Common myeloid progenitor, CD34-positive (primary cell): ENCODE measurements around the gene ERC2.
"Not testable (repeated sequence)": the region's sequence is repeated elsewhere in the genome, so short reads cannot be mapped to it uniquely, and the experiment has no call there.

Source experiments
- CTCF ChIA-PET: fragments of 350-600 bp; sonication (Branson Sonifier 250); formaldehyde crosslinking; loops from one replicate; lab custom pipeline; 2021; ENCODE audit warnings: antibody characterized with exemption; lab: Charles Lee
- POLR2A ChIA-PET: fragments of 350-600 bp; sonication (Branson Sonifier 250); formaldehyde crosslinking; loops from one replicate; lab custom pipeline; 2021; ENCODE audit warnings: antibody characterized with exemption; lab: Charles Lee
- DNase-seq, 3 donors: peaks; one replicate each; pipeline versions ENCODE4 v3.0.0 to v3.0.0-alpha.2; 2013
- H3K27ac ChIP-seq, 2 experiments: 1 replicate in 1 of 2; 2 replicates in 1 of 2; pipeline ENCODE4 v1.7.0; 2013; ENCODE audit warnings: inconsistent platforms in 2 of 2, low read length in 2 of 2, mild to moderate bottlenecking in 2 of 2, low read depth in 1 of 2, moderate library complexity in 1 of 2; ENCODE audit not compliant: severe bottlenecking in 2 of 2, insufficient read depth in 1 of 2, poor library complexity in 1 of 2
- H3K27me3 ChIP-seq, 5 experiments: replicated peaks in 2 of 5; 1 replicate in 3 of 5; 2 replicates in 2 of 5; pipeline versions ENCODE4 v1.6.1 to v1.7.0; 2013; ENCODE audit warnings: low read length in 4 of 5, mild to moderate bottlenecking in 2 of 5, moderate library complexity in 2 of 5, inconsistent platforms in 1 of 5; ENCODE audit not compliant: insufficient read depth in 5 of 5, control insufficient read depth in 4 of 5
- H3K36me3 ChIP-seq, 4 experiments: 1 replicate in 2 of 4; 2 replicates in 2 of 4; pipeline versions ENCODE4 v1.6.1 to v1.7.0; 2013; ENCODE audit warnings: low read length in 3 of 4, control low read depth in 1 of 4, mild to moderate bottlenecking in 1 of 4; ENCODE audit not compliant: control insufficient read depth in 4 of 4, insufficient read depth in 4 of 4
- H3K4me1 ChIP-seq, 4 experiments: 1 replicate in 3 of 4; 2 replicates in 1 of 4; pipeline versions ENCODE4 v1.6.1 to v1.7.1; 2013; ENCODE audit warnings: low read length in 3 of 4, mild to moderate bottlenecking in 3 of 4, control low read depth in 1 of 4, inconsistent platforms in 1 of 4, moderate library complexity in 1 of 4; ENCODE audit not compliant: control insufficient read depth in 4 of 4, insufficient read depth in 4 of 4; ENCODE audit errors: control extremely low read depth in 1 of 4
- H3K4me3 ChIP-seq, 7 experiments: 1 replicate in 4 of 7; 2 replicates in 3 of 7; pipeline versions ENCODE4 v1.5.1 to v1.7.0; 2013; ENCODE audit warnings: mild to moderate bottlenecking in 7 of 7, low read length in 6 of 7, moderate library complexity in 6 of 7, inconsistent platforms in 2 of 7, low read depth in 2 of 7, control low read depth in 1 of 7; ENCODE audit not compliant: insufficient read depth in 4 of 7, control insufficient read depth in 1 of 7; ENCODE audit errors: extremely low read depth in 1 of 7
- H3K9me3 ChIP-seq, 5 experiments: 1 replicate in 4 of 5; 2 replicates in 1 of 5; pipeline versions ENCODE4 v1.6.1 to v1.7.1; 2013; ENCODE audit warnings: low read length in 4 of 5, mild to moderate bottlenecking in 2 of 5, inconsistent platforms in 1 of 5, low read depth in 1 of 5, moderate library complexity in 1 of 5; ENCODE audit not compliant: control insufficient read depth in 4 of 5, insufficient read depth in 2 of 5; ENCODE audit errors: control extremely low read depth in 1 of 5
- WGBS: methylation state at CpG from one replicate; pipeline ENCODE4 v1.1.5; 2013; ENCODE audit not compliant: insufficient coverage; 5-methylcytosine and 5-hydroxymethylcytosine counted together

ERC2 gene

DNA sequence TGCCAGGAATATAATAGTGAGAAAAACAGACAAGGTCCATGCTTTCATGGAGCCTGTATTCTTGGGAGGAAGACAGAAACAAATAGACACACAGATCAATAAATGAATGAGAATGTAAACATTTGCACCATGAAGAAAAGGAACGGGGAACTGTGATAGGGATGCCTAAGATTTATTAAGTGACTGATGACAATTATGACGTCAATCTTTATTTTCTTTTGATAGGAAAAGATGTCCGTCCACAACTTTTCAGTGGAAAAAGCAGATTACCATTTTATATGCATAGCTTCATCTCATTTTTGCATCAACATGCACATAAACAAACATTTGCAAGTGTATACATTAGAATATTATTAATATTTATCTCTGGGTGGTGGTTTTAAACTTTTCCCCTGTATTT is 953.3 kb downstream of the ERC2 start:
- POLR2A ChIA-PET, result no interaction called here
- Histone ChIP-seq H3K27ac (no peak overlapping the region), H3K27me3 (peaks cover 0 to 38% (median 6%) of the 10 kb centered on the region in 5 experiments), H3K36me3 (no peaks in the 10 kb centered on the region), H3K4me1 (no peaks in the 10 kb centered on the region), H3K4me3 (no peak overlapping the region), H3K9me3 (no peaks in the 10 kb centered on the region)
- DNase-seq, result no peak
- CTCF ChIA-PET, result interaction anchor here (1.2 kb wide), 1 partner anchor 22 kb away, joined by 4 read pairs; no protein-coding TSS in a partner anchor
- no CpG with 5 or more reads among the region's 3 CpGs for WGBS

- WGBS, result 61% methylated on average over 10 of the region's 11 CpGs
- H3K9me3 ChIP-seq, result no peaks in the 10 kb centered on the region
- CTCF ChIA-PET, result no interaction called here
Measured at GRCh38 chr3:55512571-55513343, 955.5 kb downstream of the ERC2 start.

DNA sequence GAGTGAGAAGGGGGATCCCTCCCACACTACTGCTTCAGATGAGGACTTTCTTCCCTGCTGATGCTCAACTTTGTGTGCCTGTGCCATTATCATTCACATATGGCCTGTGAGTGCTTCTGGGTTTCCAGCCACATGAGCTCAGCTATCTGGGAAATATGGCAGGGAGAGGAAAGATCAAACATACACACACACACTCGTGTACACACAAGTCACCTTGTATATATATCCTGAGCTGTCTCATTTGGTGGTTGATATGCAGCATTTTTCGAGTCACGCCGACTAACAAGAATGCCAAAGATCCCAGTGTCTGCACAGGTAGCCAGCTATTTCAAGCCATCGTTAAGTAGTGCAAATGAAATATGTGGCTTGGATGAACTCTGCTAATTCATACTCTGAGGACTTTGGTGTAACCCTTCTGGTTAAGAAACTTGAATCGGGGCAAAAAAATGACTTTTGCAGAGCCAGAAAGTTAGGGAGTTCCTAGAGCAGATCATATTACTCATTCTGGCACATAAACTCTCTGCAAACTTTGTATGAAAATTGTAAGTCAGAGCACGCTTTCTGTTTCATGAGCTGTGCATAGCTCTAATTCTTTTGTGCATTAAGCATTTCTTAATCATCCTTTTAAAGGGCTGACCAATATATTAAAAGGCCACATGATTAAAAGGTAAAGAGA is 956.2 kb downstream of the ERC2 start:
- Histone ChIP-seq H3K9me3 (no peaks in the 10 kb centered on the region), H3K36me3 (no peaks in the 10 kb centered on the region), H3K27ac (no peak overlapping the region), H3K27me3 (peaks cover 0 to 47% (median 9%) of the 10 kb centered on the region in 5 experiments), H3K4me3 (no peak overlapping the region), H3K4me1 (no peaks in the 10 kb centered on the region)
- no peak for DNase-seq
- POLR2A ChIA-PET, result no interaction called here
- WGBS, result 90% methylated on average over 2 of the region's 7 CpGs
- CTCF ChIA-PET, result no interaction called here

More at GRCh38 chr3:55512571-55513343, 955.5 kb downstream of the ERC2 start:
- DNase-seq, result no peak
- Histone ChIP-seq H3K4me3 (no peak overlapping the region), H3K27ac (no peak overlapping the region), H3K4me1 (no peaks in the 10 kb centered on the region), H3K27me3 (peaks cover 0 to 47% (median 9%) of the 10 kb centered on the region in 5 experiments), H3K36me3 (no peaks in the 10 kb centered on the region)
- POLR2A ChIA-PET, result no interaction called here

DNA sequence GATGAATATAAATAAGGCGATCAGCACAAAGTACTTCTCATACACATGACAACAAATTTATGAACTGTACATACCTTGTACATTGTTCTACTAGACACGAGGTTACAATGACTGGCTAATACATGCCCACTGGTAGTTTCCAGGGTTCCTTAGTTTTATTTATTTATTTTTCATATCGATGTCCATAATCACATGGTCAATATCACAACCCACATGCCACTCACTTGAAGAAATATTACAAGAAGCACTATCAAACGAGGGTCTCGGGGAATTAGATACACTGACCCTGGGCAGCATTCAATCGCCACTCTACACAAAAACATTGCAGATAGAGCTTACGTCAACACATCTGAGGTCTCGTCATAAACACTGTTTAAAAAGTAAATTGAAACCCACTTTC is 959.9 kb downstream of the ERC2 start:
- no peak overlapping the region for H3K4me3 ChIP-seq
- DNase-seq, result no peak
- peaks cover 0 to 32% (median 6%) of the 10 kb centered on the region in 5 experiments for H3K27me3 ChIP-seq
- H3K27ac ChIP-seq, result no peak overlapping the region
- H3K9me3 ChIP-seq, result no peaks in the 10 kb centered on the region
- no peaks in the 10 kb centered on the region for H3K36me3 ChIP-seq
- POLR2A ChIA-PET, result no interaction called here
- CTCF ChIA-PET, result no interaction called here
- H3K4me1 ChIP-seq, result no peaks in the 10 kb centered on the region
- 96% methylated on average over 7 of the region's 8 CpGs for WGBS

- Histone ChIP-seq H3K36me3 (no peaks in the 10 kb centered on the region), H3K4me3 (no peak overlapping the region), H3K27me3 (peaks cover 0 to 28% (median 6%) of the 10 kb centered on the region in 5 experiments), H3K9me3 (no peaks in the 10 kb centered on the region), H3K4me1 (no peaks in the 10 kb centered on the region), H3K27ac (no peak overlapping the region)
- 100% methylated on average over 1 of the region's 1 CpG for WGBS
- DNase-seq, result no peak
- ChIA-PET CTCF (no interaction called here), POLR2A (no interaction called here)
Measured at GRCh38 chr3:55507808-55508207, 960.5 kb downstream of the ERC2 start.

- H3K36me3 ChIP-seq, result no peaks in the 10 kb centered on the region
- H3K9me3 ChIP-seq, result no peaks in the 10 kb centered on the region
- peaks cover 0 to 16% (median 5%) of the 10 kb centered on the region in 5 experiments for H3K27me3 ChIP-seq
- no peak for DNase-seq
- 77% methylated on average over 2 of the region's 4 CpGs for WGBS
- ChIA-PET CTCF (interaction anchor here (1.0 to 1.2 kb wide), 2 partner anchors 26 to 216 kb away, joined by 3 read pairs; no protein-coding TSS in a partner anchor), POLR2A (no interaction called here)
- H3K27ac ChIP-seq, result no peak overlapping the region
- no peaks in the 10 kb centered on the region for H3K4me1 ChIP-seq
- no peak overlapping the region for H3K4me3 ChIP-seq
Measured at GRCh38 chr3:55505776-55506175, 962.5 kb downstream of the ERC2 start.

- H3K27ac ChIP-seq, H3K9me3 ChIP-seq, H3K4me3 ChIP-seq, H3K4me1 ChIP-seq, H3K36me3 ChIP-seq, POLR2A ChIA-PET: not testable (repeated sequence)
- DNase-seq, result peak in 2 of 3 donors; percentile 44 to 57
- CTCF ChIA-PET, result interaction anchor here (0.9 to 1.2 kb wide), 3 partner anchors 27 to 216 kb away, joined by 3 read pairs; no protein-coding TSS in a partner anchor
- WGBS, result 51% methylated on average over 4 of the region's 6 CpGs
- H3K27me3 ChIP-seq, result peaks cover 0 to 11% (median 5%) of the 10 kb centered on the region in 5 experiments
Measured at GRCh38 chr3:55505102-55505501, 963.2 kb downstream of the ERC2 start.
